ENCODE results near the gene PATJ.

DNA sequence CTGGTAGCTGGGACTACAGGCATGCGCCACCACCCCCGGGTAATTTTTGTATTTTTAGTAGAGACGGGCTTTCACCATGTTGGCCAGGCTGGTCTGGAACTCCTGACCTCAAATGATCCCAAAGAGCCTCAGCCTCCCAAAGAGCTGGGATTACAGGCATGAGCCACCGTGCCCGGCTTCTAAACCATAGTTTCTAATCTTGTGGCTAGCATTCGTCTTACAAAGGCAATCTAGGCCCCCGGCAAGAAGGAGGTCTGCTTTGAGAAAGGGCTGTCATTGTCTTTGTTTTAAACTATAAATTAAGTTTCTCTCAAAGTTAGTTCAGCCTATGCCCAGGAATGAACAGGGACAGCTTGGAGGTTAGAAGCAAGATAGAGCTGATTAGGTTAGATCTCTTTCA is 442.1 kb downstream of the PATJ start:
- TF ChIP-seq, protein P1, sequence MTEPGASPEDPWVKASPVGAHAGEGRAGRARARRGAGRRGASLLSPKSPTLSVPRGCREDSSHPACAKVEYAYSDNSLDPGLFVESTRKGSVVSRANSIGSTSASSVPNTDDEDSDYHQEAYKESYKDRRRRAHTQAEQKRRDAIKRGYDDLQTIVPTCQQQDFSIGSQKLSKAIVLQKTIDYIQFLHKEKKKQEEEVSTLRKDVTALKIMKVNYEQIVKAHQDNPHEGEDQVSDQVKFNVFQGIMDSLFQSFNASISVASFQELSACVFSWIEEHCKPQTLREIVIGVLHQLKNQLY (CRISPR knock-in tag; IDR thresholded peaks at IDR 0.05) = no peak
- TF ChIP-seq SP2 (CRISPR knock-in tag; IDR thresholded peaks at IDR 0.05) = no peak
- TF ChIP-seq, protein P2, sequence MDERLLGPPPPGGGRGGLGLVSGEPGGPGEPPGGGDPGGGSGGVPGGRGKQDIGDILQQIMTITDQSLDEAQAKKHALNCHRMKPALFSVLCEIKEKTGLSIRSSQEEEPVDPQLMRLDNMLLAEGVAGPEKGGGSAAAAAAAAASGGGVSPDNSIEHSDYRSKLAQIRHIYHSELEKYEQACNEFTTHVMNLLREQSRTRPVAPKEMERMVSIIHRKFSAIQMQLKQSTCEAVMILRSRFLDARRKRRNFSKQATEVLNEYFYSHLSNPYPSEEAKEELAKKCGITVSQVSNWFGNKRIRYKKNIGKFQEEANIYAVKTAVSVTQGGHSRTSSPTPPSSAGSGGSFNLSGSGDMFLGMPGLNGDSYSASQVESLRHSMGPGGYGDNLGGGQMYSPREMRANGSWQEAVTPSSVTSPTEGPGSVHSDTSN (CRISPR knock-in tag; IDR thresholded peaks at IDR 0.05) = no peak
- TF ChIP-seq, protein P3, sequence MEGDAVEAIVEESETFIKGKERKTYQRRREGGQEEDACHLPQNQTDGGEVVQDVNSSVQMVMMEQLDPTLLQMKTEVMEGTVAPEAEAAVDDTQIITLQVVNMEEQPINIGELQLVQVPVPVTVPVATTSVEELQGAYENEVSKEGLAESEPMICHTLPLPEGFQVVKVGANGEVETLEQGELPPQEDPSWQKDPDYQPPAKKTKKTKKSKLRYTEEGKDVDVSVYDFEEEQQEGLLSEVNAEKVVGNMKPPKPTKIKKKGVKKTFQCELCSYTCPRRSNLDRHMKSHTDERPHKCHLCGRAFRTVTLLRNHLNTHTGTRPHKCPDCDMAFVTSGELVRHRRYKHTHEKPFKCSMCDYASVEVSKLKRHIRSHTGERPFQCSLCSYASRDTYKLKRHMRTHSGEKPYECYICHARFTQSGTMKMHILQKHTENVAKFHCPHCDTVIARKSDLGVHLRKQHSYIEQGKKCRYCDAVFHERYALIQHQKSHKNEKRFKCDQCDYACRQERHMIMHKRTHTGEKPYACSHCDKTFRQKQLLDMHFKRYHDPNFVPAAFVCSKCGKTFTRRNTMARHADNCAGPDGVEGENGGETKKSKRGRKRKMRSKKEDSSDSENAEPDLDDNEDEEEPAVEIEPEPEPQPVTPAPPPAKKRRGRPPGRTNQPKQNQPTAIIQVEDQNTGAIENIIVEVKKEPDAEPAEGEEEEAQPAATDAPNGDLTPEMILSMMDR (CRISPR knock-in tag; IDR thresholded peaks at IDR 0.05) = no peak
